WTC11 (cell line): ENCODE data around the gene AHR. TPM values are rescaled to one million over a fixed set of nuclear protein-coding genes. Genes with fewer than 3 reads are reported as not detected.

Experiments
- ATAC-seq: fragments of 200-7000 bp; cut with Tn5 transposase; 2 replicates; pipeline ENCODE4 v1.10.0; 2021; ENCODE audit warnings: mild to moderate bottlenecking, moderate library complexity
- CTCF ChIA-PET: fragments of 300-600 bp; sonication (Branson Sonifier 250); formaldehyde crosslinking; loops from one replicate; lab custom pipeline; 2021; ENCODE audit warnings: antibody characterized with exemption; lab: Charles Lee
- POLR2A ChIA-PET: fragments of 350-600 bp; sonication (Branson Sonifier 250); formaldehyde crosslinking; loops from one replicate; lab custom pipeline; 2021; ENCODE audit warnings: antibody characterized with exemption; lab: Charles Lee
- DNase-seq: peaks from one replicate; pipeline ENCODE4 v3.0.0; 2021; ENCODE audit warnings: low spot score
- H3K27ac Mint-ChIP-seq: 2 replicates; pipeline ENCODE4 v1.8.0; 2021; ENCODE audit warnings: mixed read lengths
- H3K27me3 Mint-ChIP-seq: 2 replicates; pipeline ENCODE4 v1.8.0; 2021; ENCODE audit warnings: low read depth, mild to moderate bottlenecking, moderate library complexity, mixed read lengths
- H3K36me3 Mint-ChIP-seq: 2 replicates; pipeline ENCODE4 v1.8.0; 2021; ENCODE audit warnings: mixed read lengths
- H3K4me1 Mint-ChIP-seq: 2 replicates; pipeline ENCODE4 v1.8.0; 2022; ENCODE audit warnings: mixed read lengths
- H3K4me3 Mint-ChIP-seq: 2 replicates; pipeline ENCODE4 v1.8.0; 2021; ENCODE audit warnings: mild to moderate bottlenecking, moderate library complexity, mixed read lengths
- H3K9me3 Mint-ChIP-seq: 2 replicates; pipeline ENCODE4 v1.8.0; 2021; ENCODE audit warnings: mixed read lengths
- ATF1 ChIP-seq: sonication (generic); formaldehyde crosslinking; IDR thresholded peaks from 2 replicates; pipeline ENCODE4 v1.8.1; 2023; ENCODE audit warnings: mild to moderate bottlenecking, moderate library complexity, missing genetic modification reagents
- FOXK1 ChIP-seq: sonication (generic); formaldehyde crosslinking; IDR thresholded peaks from 2 replicates; pipeline ENCODE4 v1.8.0; 2022; ENCODE audit warnings: mild to moderate bottlenecking, moderate library complexity, missing genetic modification reagents
- IRF2 ChIP-seq: sonication (generic); formaldehyde crosslinking; IDR thresholded peaks from 2 replicates; pipeline ENCODE4 v1.8.0; 2022; ENCODE audit warnings: low read depth, missing genetic modification reagents, borderline replicate concordance
- MAX ChIP-seq: sonication (generic); formaldehyde crosslinking; IDR thresholded peaks from 2 replicates; pipeline ENCODE4 v1.8.0; 2022; ENCODE audit warnings: mild to moderate bottlenecking, missing genetic modification reagents
- MLX ChIP-seq: sonication (generic); formaldehyde crosslinking; IDR thresholded peaks from 2 replicates; pipeline ENCODE4 v1.8.1; 2023; ENCODE audit warnings: mild to moderate bottlenecking, missing genetic modification reagents, moderate library complexity
- MXD4 ChIP-seq: fragments of 250-450 bp; sonication (Bioruptor Pico); IDR thresholded peaks from 2 replicates; pipeline ENCODE4 v1.8.0; 2021; ENCODE audit warnings: mild to moderate bottlenecking, moderate library complexity, borderline replicate concordance
- NFATC4 ChIP-seq: fragments of 250-450 bp; sonication (Bioruptor Pico); IDR thresholded peaks from 2 replicates; pipeline ENCODE4 v1.9.0; 2021; ENCODE audit warnings: mild to moderate bottlenecking
- OVOL2 ChIP-seq: fragments of 250-450 bp; sonication (Bioruptor Pico); IDR thresholded peaks from 2 replicates; pipeline ENCODE4 v1.9.0; 2021; ENCODE audit warnings: mild to moderate bottlenecking, borderline replicate concordance
- SMAD4 ChIP-seq: sonication (generic); formaldehyde crosslinking; IDR thresholded peaks from 2 replicates; pipeline ENCODE4 v1.8.0; 2022; ENCODE audit warnings: mild to moderate bottlenecking, missing genetic modification reagents
- SOX15 ChIP-seq: fragments of 250-450 bp; sonication (Bioruptor Pico); IDR thresholded peaks from 2 replicates; pipeline ENCODE4 v1.9.0; 2021; ENCODE audit warnings: mild to moderate bottlenecking
- STAT6 ChIP-seq: sonication (generic); formaldehyde crosslinking; conservative IDR thresholded peaks from 2 replicates; pipeline ENCODE4 v1.8.1; 2023; ENCODE audit warnings: mild to moderate bottlenecking, low read depth, missing genetic modification reagents, moderate library complexity
- TEAD1 ChIP-seq: sonication (generic); formaldehyde crosslinking; IDR thresholded peaks from 2 replicates; pipeline ENCODE4 v1.8.0; 2022; ENCODE audit warnings: mild to moderate bottlenecking, missing genetic modification reagents
- TP53 ChIP-seq: sonication (generic); formaldehyde crosslinking; IDR thresholded peaks from 2 replicates; pipeline ENCODE4 v1.8.1; 2023; ENCODE audit warnings: mild to moderate bottlenecking, missing genetic modification reagents
- ZNF317 ChIP-seq: sonication (generic); formaldehyde crosslinking; IDR thresholded peaks from 2 replicates; pipeline ENCODE4 v1.8.1; 2023; ENCODE audit warnings: low read depth, mild to moderate bottlenecking, moderate library complexity, missing genetic modification reagents, borderline replicate concordance
- ZNF416 ChIP-seq: fragments of 250-450 bp; sonication (Bioruptor Pico); IDR thresholded peaks from 2 replicates; pipeline ENCODE4 v1.9.0; 2021; ENCODE audit warnings: mild to moderate bottlenecking, inconsistent platforms
- total RNA-seq: library from RNA; stranded (reverse); gene quantifications from 3 replicates; pipeline ENCODE4 v1.2.3, GENCODE V29; 2021
- TF ChIP-seq, protein P1 (sequence below): sonication (generic); formaldehyde crosslinking; conservative IDR thresholded peaks from 2 replicates; pipeline ENCODE4 v1.8.1; 2022; ENCODE audit warnings: mild to moderate bottlenecking, missing genetic modification reagents
- TF ChIP-seq, protein P2 (sequence below): fragments of 250-450 bp; sonication (Bioruptor Pico); IDR thresholded peaks from 2 replicates; pipeline ENCODE4 v2.1.2; 2022; ENCODE audit warnings: mild to moderate bottlenecking, moderate library complexity
- TF ChIP-seq, protein P3 (sequence below): sonication (generic); formaldehyde crosslinking; IDR thresholded peaks from 2 replicates; pipeline ENCODE4 v1.8.0; 2023; ENCODE audit warnings: missing genetic modification reagents, mild to moderate bottlenecking, borderline replicate concordance

AHR gene
- total RNA-seq, 1 experiment from 2014 or later = 5.8 TPM

- H3K4me1 Mint-ChIP-seq = no peaks in the 10 kb centered on the region
- no peaks in the 10 kb centered on the region for H3K36me3 Mint-ChIP-seq
- TF ChIP-seq SMAD4 (CRISPR knock-in tag) = no peak
- TF ChIP-seq TP53 = no peak
- TF ChIP-seq MAX (CRISPR knock-in tag) = no peak
- TF ChIP-seq, protein P1, sequence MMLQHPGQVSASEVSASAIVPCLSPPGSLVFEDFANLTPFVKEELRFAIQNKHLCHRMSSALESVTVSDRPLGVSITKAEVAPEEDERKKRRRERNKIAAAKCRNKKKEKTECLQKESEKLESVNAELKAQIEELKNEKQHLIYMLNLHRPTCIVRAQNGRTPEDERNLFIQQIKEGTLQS (CRISPR knock-in tag) = no peak
- TF ChIP-seq OVOL2 (CRISPR knock-in tag) = no peak
- no peak for TF ChIP-seq MXD4 (CRISPR knock-in tag)
- TF ChIP-seq, protein P2, sequence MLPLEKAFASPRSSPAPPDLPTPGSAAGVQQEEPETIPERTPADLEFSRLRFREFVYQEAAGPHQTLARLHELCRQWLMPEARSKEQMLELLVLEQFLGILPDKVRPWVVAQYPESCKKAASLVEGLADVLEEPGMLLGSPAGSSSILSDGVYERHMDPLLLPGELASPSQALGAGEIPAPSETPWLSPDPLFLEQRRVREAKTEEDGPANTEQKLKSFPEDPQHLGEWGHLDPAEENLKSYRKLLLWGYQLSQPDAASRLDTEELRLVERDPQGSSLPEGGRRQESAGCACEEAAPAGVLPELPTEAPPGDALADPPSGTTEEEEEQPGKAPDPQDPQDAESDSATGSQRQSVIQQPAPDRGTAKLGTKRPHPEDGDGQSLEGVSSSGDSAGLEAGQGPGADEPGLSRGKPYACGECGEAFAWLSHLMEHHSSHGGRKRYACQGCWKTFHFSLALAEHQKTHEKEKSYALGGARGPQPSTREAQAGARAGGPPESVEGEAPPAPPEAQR (CRISPR knock-in tag) = no peak
- no peak for TF ChIP-seq ZNF416
- no peak for TF ChIP-seq NFATC4 (CRISPR knock-in tag)
- TF ChIP-seq FOXK1 (CRISPR knock-in tag) = no peak
- no peak for TF ChIP-seq TEAD1 (CRISPR knock-in tag)
- TF ChIP-seq, protein P3, sequence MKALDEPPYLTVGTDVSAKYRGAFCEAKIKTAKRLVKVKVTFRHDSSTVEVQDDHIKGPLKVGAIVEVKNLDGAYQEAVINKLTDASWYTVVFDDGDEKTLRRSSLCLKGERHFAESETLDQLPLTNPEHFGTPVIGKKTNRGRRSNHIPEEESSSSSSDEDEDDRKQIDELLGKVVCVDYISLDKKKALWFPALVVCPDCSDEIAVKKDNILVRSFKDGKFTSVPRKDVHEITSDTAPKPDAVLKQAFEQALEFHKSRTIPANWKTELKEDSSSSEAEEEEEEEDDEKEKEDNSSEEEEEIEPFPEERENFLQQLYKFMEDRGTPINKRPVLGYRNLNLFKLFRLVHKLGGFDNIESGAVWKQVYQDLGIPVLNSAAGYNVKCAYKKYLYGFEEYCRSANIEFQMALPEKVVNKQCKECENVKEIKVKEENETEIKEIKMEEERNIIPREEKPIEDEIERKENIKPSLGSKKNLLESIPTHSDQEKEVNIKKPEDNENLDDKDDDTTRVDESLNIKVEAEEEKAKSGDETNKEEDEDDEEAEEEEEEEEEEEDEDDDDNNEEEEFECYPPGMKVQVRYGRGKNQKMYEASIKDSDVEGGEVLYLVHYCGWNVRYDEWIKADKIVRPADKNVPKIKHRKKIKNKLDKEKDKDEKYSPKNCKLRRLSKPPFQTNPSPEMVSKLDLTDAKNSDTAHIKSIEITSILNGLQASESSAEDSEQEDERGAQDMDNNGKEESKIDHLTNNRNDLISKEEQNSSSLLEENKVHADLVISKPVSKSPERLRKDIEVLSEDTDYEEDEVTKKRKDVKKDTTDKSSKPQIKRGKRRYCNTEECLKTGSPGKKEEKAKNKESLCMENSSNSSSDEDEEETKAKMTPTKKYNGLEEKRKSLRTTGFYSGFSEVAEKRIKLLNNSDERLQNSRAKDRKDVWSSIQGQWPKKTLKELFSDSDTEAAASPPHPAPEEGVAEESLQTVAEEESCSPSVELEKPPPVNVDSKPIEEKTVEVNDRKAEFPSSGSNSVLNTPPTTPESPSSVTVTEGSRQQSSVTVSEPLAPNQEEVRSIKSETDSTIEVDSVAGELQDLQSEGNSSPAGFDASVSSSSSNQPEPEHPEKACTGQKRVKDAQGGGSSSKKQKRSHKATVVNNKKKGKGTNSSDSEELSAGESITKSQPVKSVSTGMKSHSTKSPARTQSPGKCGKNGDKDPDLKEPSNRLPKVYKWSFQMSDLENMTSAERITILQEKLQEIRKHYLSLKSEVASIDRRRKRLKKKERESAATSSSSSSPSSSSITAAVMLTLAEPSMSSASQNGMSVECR = no peak
- TF ChIP-seq ATF1 = no peak
- TF ChIP-seq ZNF317 (CRISPR knock-in tag) = no peak
- TF ChIP-seq STAT6 (CRISPR knock-in tag) = no peak
- TF ChIP-seq SOX15 (CRISPR knock-in tag) = no peak
- TF ChIP-seq IRF2 (CRISPR knock-in tag) = no peak
- TF ChIP-seq MLX = no peak
- no peaks in the 10 kb centered on the region for H3K27me3 Mint-ChIP-seq
- H3K27ac Mint-ChIP-seq = no peak overlapping the region
- H3K4me3 Mint-ChIP-seq = no peak overlapping the region
- ChIA-PET CTCF (no interaction called here), POLR2A (no interaction called here)
- ATAC-seq = no peak
- H3K9me3 Mint-ChIP-seq = peaks cover 14% of the 10 kb centered on the region
- DNase-seq = no peak
These were observed 42.5 kb upstream of the AHR start for GRCh38 chr7:17255926-17256325.
